Loucy (cell line): Measurements from ENCODE around the gene CLECL1.

Experiments used
- H2AFZ ChIP-seq: fragments of 200-600 bp; sonication (generic); 2 replicates; pipeline ENCODE4 v1.6.0; 2016; ENCODE audit warnings: antibody characterized with exemption, mild to moderate bottlenecking, low read length, moderate library complexity
- H3F3A ChIP-seq: fragments of 200-600 bp; 2 replicates; pipeline ENCODE4 v1.6.0; 2016; ENCODE audit warnings: antibody characterized with exemption, low read depth, mild to moderate bottlenecking
- H3K27me3 ChIP-seq: fragments of 200-600 bp; sonication (generic); 2 replicates; pipeline ENCODE4 v1.6.1; 2014; ENCODE audit warnings: low read length, mild to moderate bottlenecking; ENCODE audit not compliant: insufficient read depth, poor library complexity, severe bottlenecking
- H3K36me3 ChIP-seq: fragments of 200-600 bp; sonication (generic); 2 replicates; pipeline ENCODE4 v1.6.1; 2016; ENCODE audit warnings: low read length; ENCODE audit not compliant: insufficient read depth
- H3K4me1 ChIP-seq: fragments of 200-600 bp; sonication (generic); 2 replicates; pipeline ENCODE4 v1.5.1; 2014; ENCODE audit warnings: low read length, mild to moderate bottlenecking; ENCODE audit not compliant: insufficient read depth, poor library complexity, severe bottlenecking
- H3K4me2 ChIP-seq: fragments of 200-600 bp; sonication (generic); 2 replicates; pipeline ENCODE4 v1.6.0; 2014; ENCODE audit warnings: antibody characterized with exemption, low read length, low read depth, mild to moderate bottlenecking; ENCODE audit not compliant: poor library complexity, severe bottlenecking
- H3K4me3 ChIP-seq: fragments of 200-600 bp; sonication (generic); 2 replicates; pipeline ENCODE4 v1.5.1; 2014; ENCODE audit warnings: low read length, mild to moderate bottlenecking, mixed read lengths; ENCODE audit not compliant: poor library complexity, severe bottlenecking
- H3K79me2 ChIP-seq: fragments of 200-600 bp; sonication (generic); 2 replicates; pipeline ENCODE4 v1.6.1; 2014; ENCODE audit warnings: low read length; ENCODE audit not compliant: insufficient read depth
- H3K9ac ChIP-seq: fragments of 200-600 bp; sonication (generic); 2 replicates; pipeline ENCODE4 v1.6.0; 2014; ENCODE audit warnings: mild to moderate bottlenecking, low read depth, low read length, moderate library complexity; ENCODE audit not compliant: poor library complexity, severe bottlenecking
- H3K9me2 ChIP-seq: fragments of 200-600 bp; sonication (generic); replicated peaks from 2 replicates; pipeline ENCODE4 v1.6.1; 2016; ENCODE audit warnings: low read depth, low read length, mixed read lengths
- H3K9me3 ChIP-seq: fragments of 200-600 bp; sonication (generic); 2 replicates; pipeline ENCODE4 v1.6.1; 2014; ENCODE audit warnings: mild to moderate bottlenecking, antibody characterized with exemption, low read length, low read depth; ENCODE audit not compliant: insufficient read depth
- H4K20me1 ChIP-seq: fragments of 200-600 bp; sonication (generic); 2 replicates; pipeline ENCODE4 v1.6.0; 2014; ENCODE audit warnings: antibody characterized with exemption, low read length, mild to moderate bottlenecking; ENCODE audit not compliant: insufficient read depth, poor library complexity, severe bottlenecking
- CTCF ChIP-seq: fragments of 200-600 bp; sonication (generic); conservative IDR thresholded peaks from 2 replicates; pipeline ENCODE4 v1.5.1; 2014; ENCODE audit warnings: mild to moderate bottlenecking, antibody characterized with exemption, low read length
- EZH2phosphoT487 ChIP-seq: fragments of 200-600 bp; IDR thresholded peaks from 2 replicates; pipeline ENCODE4 v1.6.1; 2018; ENCODE audit warnings: antibody characterized with exemption, mild to moderate bottlenecking, moderate library complexity, borderline replicate concordance

Gene CLECL1

DNA sequence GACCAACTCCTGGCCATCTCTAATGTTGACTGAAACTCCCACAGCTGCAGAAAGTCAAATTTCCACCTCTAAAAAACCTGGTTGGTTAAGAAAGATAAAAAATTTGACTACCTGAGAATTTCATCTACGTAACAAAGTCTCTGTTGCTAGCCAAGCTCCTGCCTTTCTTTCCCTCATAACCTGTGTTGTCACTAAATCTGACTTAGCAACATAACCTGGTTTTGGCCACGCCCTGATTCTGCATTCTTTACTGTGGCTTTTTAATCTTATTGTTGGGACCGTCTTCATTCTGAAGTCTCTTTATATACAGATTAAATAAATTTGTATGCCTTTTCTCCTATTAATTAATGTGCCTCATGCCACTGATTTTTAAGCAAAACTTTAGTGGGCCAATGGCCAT, 43.9 kb upstream of the CLECL1 start:
- no peaks in the 10 kb centered on the region for H3K27me3 ChIP-seq
- H3K36me3 ChIP-seq = no peaks in the 10 kb centered on the region
- H3K79me2 ChIP-seq = no peaks in the 10 kb centered on the region
- no peak overlapping the region for H3K4me2 ChIP-seq
- TF ChIP-seq EZH2phosphoT487 (no peak), CTCF (no peak)
- H2AFZ ChIP-seq = no peak overlapping the region
- H3K4me1 ChIP-seq = peaks cover 38% of the 10 kb centered on the region
- no peaks in the 10 kb centered on the region for H3F3A ChIP-seq
- no peaks in the 10 kb centered on the region for H3K9me3 ChIP-seq
- H3K4me3 ChIP-seq = no peak overlapping the region
- no peaks in the 10 kb centered on the region for H4K20me1 ChIP-seq
- H3K9me2 ChIP-seq = no peaks in the 10 kb centered on the region
- H3K9ac ChIP-seq = no peak overlapping the region

DNA sequence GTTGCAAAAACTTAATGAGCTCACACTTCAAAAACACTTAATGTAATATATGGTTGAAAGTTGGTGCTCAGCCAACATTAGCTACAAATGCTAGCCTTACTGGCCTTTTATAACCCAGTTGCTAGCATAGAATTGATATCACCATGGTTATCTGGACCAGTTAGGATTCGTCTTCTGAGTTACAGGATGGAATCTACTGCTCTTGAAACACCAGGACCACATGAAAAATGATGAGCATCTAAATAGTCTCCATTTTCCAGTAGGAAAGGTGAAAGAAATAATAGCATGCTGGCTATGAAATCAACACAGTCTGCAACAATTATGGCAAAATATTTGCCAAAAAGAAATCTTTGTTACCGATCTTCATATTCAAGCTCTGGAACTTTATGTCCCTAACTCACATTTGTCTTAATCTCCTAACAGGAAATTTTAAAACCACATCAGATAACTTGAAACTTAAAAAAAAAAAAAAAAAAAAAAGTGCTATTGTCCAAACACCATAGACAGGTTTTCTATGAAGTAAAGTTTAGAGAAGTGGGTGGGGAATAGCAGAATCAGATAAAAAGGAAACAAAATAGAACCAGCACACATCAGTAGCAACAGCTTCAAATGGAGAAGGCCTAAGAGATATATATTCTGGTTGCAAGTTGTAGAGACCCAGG, 40.5 kb upstream of the CLECL1 start:
- Histone ChIP-seq H3K4me2 (peak overlapping the region; percentile 65), H3K79me2 (no peaks in the 10 kb centered on the region), H3K36me3 (no peaks in the 10 kb centered on the region)

GRCh38 chr12:9763025-9763424, 30.1 kb upstream of the CLECL1 start:
- H3K9me2 ChIP-seq = no peaks in the 10 kb centered on the region
- no peak overlapping the region for H3K9ac ChIP-seq
- peaks cover 12% of the 10 kb centered on the region; the same call in 1 of the 2 replicates for H3F3A ChIP-seq
- no peaks in the 10 kb centered on the region for H3K9me3 ChIP-seq
- H3K36me3 ChIP-seq = no peaks in the 10 kb centered on the region
- peaks cover 54% of the 10 kb centered on the region for H3K4me1 ChIP-seq
- peak overlapping the region; percentile 98 for H3K4me2 ChIP-seq
- peaks cover 37% of the 10 kb centered on the region for H3K79me2 ChIP-seq
- TF ChIP-seq CTCF (no peak), EZH2phosphoT487 (no peak)
- H3K27me3 ChIP-seq = no peaks in the 10 kb centered on the region
- H4K20me1 ChIP-seq = peaks cover 9% of the 10 kb centered on the region
- H2AFZ ChIP-seq = no peak overlapping the region
- no peak overlapping the region for H3K4me3 ChIP-seq

More for the DNA sequence above, 40.5 kb upstream of the CLECL1 start:
- Histone ChIP-seq H3K4me1 (peaks cover 57% of the 10 kb centered on the region), H3K4me3 (peak overlapping the region; percentile 12), H3F3A (no peaks in the 10 kb centered on the region), H3K9me2 (no peaks in the 10 kb centered on the region), H3K27me3 (no peaks in the 10 kb centered on the region), H4K20me1 (no peaks in the 10 kb centered on the region), H3K9me3 (no peaks in the 10 kb centered on the region), H2AFZ (no peak overlapping the region), H3K9ac (no peak overlapping the region)
- TF ChIP-seq EZH2phosphoT487 (no peak), CTCF (no peak)
